A549 (cell line): ENCODE data around the gene BRINP1.

Experiments used
- CEBPB ChIP-seq, 2 experiments: fragments of >200 bp in 1 of 2; sonication (Bioruptor Twin) in 1 of 2; formaldehyde crosslinking in 1 of 2; IDR thresholded peaks; 2 replicates each; pipeline ENCODE4 v1.6.1; 2012 to 2016
- CHD2 ChIP-seq: fragments of 150-350 bp; IDR thresholded peaks from 2 replicates; pipeline ENCODE4 v1.6.1; 2014; ENCODE audit warnings: low read length; ENCODE audit not compliant: partially characterized antibody
- HDAC2 ChIP-seq: fragments of 200-600 bp; sonication (generic); IDR thresholded peaks from 2 replicates; pipeline ENCODE4 v1.6.1; 2016
- POLR2A ChIP-seq: IDR thresholded peaks from 2 replicates; pipeline ENCODE4 v1.6.1; 2012; ENCODE audit warnings: mild to moderate bottlenecking, low read length
- RFX5 ChIP-seq: fragments of 450-650 bp; IDR thresholded peaks from 2 replicates; pipeline ENCODE4 v1.7.1; 2014; ENCODE audit warnings: antibody characterized with exemption, mild to moderate bottlenecking, moderate library complexity
- ZFP36 ChIP-seq: fragments of 450-650 bp; IDR thresholded peaks from 2 replicates; pipeline ENCODE4 v1.6.1; 2014; ENCODE audit warnings: borderline replicate concordance; ENCODE audit not compliant: partially characterized antibody
- TF ChIP-seq, protein P1 (sequence below): IDR thresholded peaks from 2 replicates; pipeline ENCODE4 v1.6.1; 2012
- TF ChIP-seq, protein P2 (sequence below): fragments of >200 bp; sonication (Bioruptor Twin); formaldehyde crosslinking; IDR thresholded peaks from 3 replicates; pipeline ENCODE4 v1.5.1; 2016

DNA sequence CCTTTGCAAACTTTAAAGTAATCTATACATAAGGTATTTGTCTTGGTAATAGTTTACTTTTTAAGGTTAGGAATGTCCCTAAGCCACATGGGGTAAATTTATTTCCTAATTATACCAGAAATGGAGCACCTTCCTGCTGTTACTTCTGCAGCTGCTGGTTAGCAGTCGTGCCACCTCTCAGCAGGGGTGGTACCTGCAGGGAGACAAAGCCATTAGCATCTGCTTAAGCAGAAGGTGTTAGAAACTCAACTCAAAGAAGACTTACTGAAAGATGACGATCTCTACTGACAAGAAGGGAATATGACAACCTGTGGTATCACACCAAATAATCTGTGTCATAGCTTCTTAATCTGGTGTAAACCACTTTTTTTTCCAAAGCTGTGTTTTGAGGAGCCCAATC, 173.7 kb downstream of the BRINP1 start:
- TF ChIP-seq CHD2 (no peak), POLR2A (no peak), ZFP36 (no peak), RFX5 (no peak), HDAC2 (no peak), CEBPB (IDR thresholded peaks at IDR 0.05) (no peak)
- TF ChIP-seq, protein P1, sequence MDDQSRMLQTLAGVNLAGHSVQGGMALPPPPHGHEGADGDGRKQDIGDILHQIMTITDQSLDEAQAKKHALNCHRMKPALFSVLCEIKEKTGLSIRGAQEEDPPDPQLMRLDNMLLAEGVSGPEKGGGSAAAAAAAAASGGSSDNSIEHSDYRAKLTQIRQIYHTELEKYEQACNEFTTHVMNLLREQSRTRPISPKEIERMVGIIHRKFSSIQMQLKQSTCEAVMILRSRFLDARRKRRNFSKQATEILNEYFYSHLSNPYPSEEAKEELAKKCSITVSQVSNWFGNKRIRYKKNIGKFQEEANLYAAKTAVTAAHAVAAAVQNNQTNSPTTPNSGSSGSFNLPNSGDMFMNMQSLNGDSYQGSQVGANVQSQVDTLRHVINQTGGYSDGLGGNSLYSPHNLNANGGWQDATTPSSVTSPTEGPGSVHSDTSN = no peak
- TF ChIP-seq, protein P2, sequence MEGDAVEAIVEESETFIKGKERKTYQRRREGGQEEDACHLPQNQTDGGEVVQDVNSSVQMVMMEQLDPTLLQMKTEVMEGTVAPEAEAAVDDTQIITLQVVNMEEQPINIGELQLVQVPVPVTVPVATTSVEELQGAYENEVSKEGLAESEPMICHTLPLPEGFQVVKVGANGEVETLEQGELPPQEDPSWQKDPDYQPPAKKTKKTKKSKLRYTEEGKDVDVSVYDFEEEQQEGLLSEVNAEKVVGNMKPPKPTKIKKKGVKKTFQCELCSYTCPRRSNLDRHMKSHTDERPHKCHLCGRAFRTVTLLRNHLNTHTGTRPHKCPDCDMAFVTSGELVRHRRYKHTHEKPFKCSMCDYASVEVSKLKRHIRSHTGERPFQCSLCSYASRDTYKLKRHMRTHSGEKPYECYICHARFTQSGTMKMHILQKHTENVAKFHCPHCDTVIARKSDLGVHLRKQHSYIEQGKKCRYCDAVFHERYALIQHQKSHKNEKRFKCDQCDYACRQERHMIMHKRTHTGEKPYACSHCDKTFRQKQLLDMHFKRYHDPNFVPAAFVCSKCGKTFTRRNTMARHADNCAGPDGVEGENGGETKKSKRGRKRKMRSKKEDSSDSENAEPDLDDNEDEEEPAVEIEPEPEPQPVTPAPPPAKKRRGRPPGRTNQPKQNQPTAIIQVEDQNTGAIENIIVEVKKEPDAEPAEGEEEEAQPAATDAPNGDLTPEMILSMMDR = no peak
